CD4-positive, alpha-beta T cell treated with Interleukin-15 for 4 hours (primary cell): Measurements from ENCODE around the gene DUOXA1.
"Not testable (repeated sequence)": the region's sequence is repeated elsewhere in the genome, so short reads cannot be mapped to it uniquely, and the experiment has no call there.

Experiments used
- DNase-seq: peaks from one replicate; pipeline ENCODE4 v3.0.0-alpha.2; 2020; ENCODE audit warnings: low spot score

DUOXA1 gene

GRCh38 chr15:45089712-45090373 lies 39.8 kb downstream of the DUOXA1 start:
- no peak for DNase-seq

GRCh38 chr15:45088801-45089711 lies 40.6 kb downstream of the DUOXA1 start:
- DNase-seq = no peak

GRCh38 chr15:45087513-45087912 lies 42.2 kb downstream of the DUOXA1 start:
- DNase-seq = no peak

- no peak for DNase-seq
Measured at GRCh38 chr15:45084163-45084562, 45.5 kb downstream of the DUOXA1 start.

- DNase-seq = no peak
Measured at GRCh38 chr15:45083223-45083622, 46.5 kb downstream of the DUOXA1 start.

GRCh38 chr15:45082412-45082811 lies 47.3 kb downstream of the DUOXA1 start:
- not testable (repeated sequence) for DNase-seq

GRCh38 chr15:45080593-45080992 lies 49.1 kb downstream of the DUOXA1 start:
- DNase-seq = not testable (repeated sequence)

- not testable (repeated sequence) for DNase-seq
Measured at GRCh38 chr15:45079628-45080246, 49.9 kb downstream of the DUOXA1 start.

GRCh38 chr15:45079201-45079600 lies 50.5 kb downstream of the DUOXA1 start:
- not testable (repeated sequence) for DNase-seq

- DNase-seq = not testable (repeated sequence)
Measured at GRCh38 chr15:45077391-45077790, 52.3 kb downstream of the DUOXA1 start.

GRCh38 chr15:45075440-45076320 lies 54.0 kb downstream of the DUOXA1 start:
- DNase-seq = not testable (repeated sequence)

- DNase-seq = not testable (repeated sequence)
Measured at GRCh38 chr15:45073602-45074001, 56.1 kb downstream of the DUOXA1 start.

GRCh38 chr15:45069942-45070360 lies 59.7 kb downstream of the DUOXA1 start:
- DNase-seq = not testable (repeated sequence)
